ENCODE measurements around the gene UNC50.

The UNC50 gene

DNA sequence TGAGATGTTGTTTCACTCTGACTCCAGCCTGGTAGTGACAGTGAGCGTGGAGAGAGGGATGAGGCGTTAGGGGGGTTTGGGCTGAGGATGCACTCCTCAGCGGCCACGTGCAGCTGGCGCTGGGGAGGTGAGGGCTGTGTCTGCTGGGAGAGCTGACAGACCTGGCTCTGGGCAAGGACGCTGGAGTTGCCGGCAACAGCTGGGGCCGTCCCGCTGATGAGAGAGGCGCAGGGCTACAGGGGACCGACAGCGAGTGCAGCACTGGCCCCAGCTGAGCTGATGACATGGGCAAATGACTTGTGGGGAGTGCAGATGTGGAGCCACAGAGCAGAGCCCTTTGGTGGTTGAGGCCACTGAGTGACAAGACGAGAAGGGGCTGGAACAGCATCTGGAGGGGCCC, 38.5 kb upstream of the UNC50 start:
- Histone ChIP-seq H3K9me3 (ENCODE audit: insufficient read depth, low read length, severe bottlenecking) (no peaks in the 10 kb centered on the region), H3K36me3 (ENCODE audit: insufficient read depth, low read length) (peaks cover 91% of the 10 kb centered on the region), H3K4me3 (ENCODE audit: low read depth in 1 of 2, low read length in 2 of 2) (no peak overlapping the region), H3K4me1 (ENCODE audit: insufficient read depth, low read length) (peaks cover 10% of the 10 kb centered on the region), H3K79me2 (ENCODE audit: insufficient read depth, low read length) (no peaks in the 10 kb centered on the region), H3K27ac (ENCODE audit: low read length) (no peak overlapping the region), H4K20me1 (ENCODE audit: insufficient read depth, low read length) (no peaks in the 10 kb centered on the region), H3K9ac (ENCODE audit: low read depth, low read length) (no peak overlapping the region), H2AFZ (ENCODE audit: low read depth, low read length) (no peak overlapping the region), H3K27me3 (ENCODE audit: insufficient read depth, low read length, poor library complexity) (no peaks in the 10 kb centered on the region), H3K4me2 (ENCODE audit: insufficient read depth, low read length) (no peak overlapping the region)
- DNase-seq (no peak), ATAC-seq (ENCODE audit: insufficient read depth, low read depth) (no peak)
- no peak for TF ChIP-seq EZH2 (IDR thresholded peaks at IDR 0.05; ENCODE audit: borderline replicate concordance, low read depth, low read length, severe bottlenecking)
- TF ChIP-seq, protein P1, sequence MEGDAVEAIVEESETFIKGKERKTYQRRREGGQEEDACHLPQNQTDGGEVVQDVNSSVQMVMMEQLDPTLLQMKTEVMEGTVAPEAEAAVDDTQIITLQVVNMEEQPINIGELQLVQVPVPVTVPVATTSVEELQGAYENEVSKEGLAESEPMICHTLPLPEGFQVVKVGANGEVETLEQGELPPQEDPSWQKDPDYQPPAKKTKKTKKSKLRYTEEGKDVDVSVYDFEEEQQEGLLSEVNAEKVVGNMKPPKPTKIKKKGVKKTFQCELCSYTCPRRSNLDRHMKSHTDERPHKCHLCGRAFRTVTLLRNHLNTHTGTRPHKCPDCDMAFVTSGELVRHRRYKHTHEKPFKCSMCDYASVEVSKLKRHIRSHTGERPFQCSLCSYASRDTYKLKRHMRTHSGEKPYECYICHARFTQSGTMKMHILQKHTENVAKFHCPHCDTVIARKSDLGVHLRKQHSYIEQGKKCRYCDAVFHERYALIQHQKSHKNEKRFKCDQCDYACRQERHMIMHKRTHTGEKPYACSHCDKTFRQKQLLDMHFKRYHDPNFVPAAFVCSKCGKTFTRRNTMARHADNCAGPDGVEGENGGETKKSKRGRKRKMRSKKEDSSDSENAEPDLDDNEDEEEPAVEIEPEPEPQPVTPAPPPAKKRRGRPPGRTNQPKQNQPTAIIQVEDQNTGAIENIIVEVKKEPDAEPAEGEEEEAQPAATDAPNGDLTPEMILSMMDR (IDR thresholded peaks at IDR 0.05; ENCODE audit: borderline replicate concordance, extremely low read depth, low read length, poor library complexity, severe bottlenecking): no peak

GRCh38 chr2:98570356-98570755, 38.0 kb upstream of the UNC50 start:
- no peaks in the 10 kb centered on the region for H4K20me1 ChIP-seq (ENCODE audit: insufficient read depth, low read length)
- H2AFZ ChIP-seq (ENCODE audit: low read depth, low read length): no peak overlapping the region
- H3K36me3 ChIP-seq (ENCODE audit: insufficient read depth, low read length): peaks cover 87% of the 10 kb centered on the region
- TF ChIP-seq, protein P1 (IDR thresholded peaks at IDR 0.05; ENCODE audit: borderline replicate concordance, extremely low read depth, low read length, poor library complexity, severe bottlenecking): no peak
- TF ChIP-seq EZH2 (IDR thresholded peaks at IDR 0.05; ENCODE audit: borderline replicate concordance, low read depth, low read length, severe bottlenecking): no peak
- H3K4me2 ChIP-seq (ENCODE audit: insufficient read depth, low read length): no peak overlapping the region
- no peaks in the 10 kb centered on the region for H3K9me3 ChIP-seq (ENCODE audit: insufficient read depth, low read length, severe bottlenecking)
- no peaks in the 10 kb centered on the region for H3K27me3 ChIP-seq (ENCODE audit: insufficient read depth, low read length, poor library complexity)
- no peak overlapping the region for H3K9ac ChIP-seq (ENCODE audit: low read depth, low read length)
- peaks cover 5% of the 10 kb centered on the region; the same call in 1 of the 2 replicates for H3K4me1 ChIP-seq (ENCODE audit: insufficient read depth, low read length)
- no peak for ATAC-seq (ENCODE audit: insufficient read depth, low read depth)
- no peak overlapping the region for H3K4me3 ChIP-seq (ENCODE audit: low read depth in 1 of 2, low read length in 2 of 2)
- H3K27ac ChIP-seq (ENCODE audit: low read length): no peak overlapping the region
- no peaks in the 10 kb centered on the region for H3K79me2 ChIP-seq (ENCODE audit: insufficient read depth, low read length)
- DNase-seq: no peak

- no peak overlapping the region for H2AFZ ChIP-seq (ENCODE audit: low read depth, low read length)
- ATAC-seq (ENCODE audit: insufficient read depth, low read depth) (no peak), DNase-seq (no peak)
- no peak overlapping the region for H3K9ac ChIP-seq (ENCODE audit: low read depth, low read length)
- H3K4me3 ChIP-seq (ENCODE audit: low read depth in 1 of 2, low read length in 2 of 2): no peak overlapping the region
- H3K4me2 ChIP-seq (ENCODE audit: insufficient read depth, low read length): no peak overlapping the region
- H4K20me1 ChIP-seq (ENCODE audit: insufficient read depth, low read length): no peaks in the 10 kb centered on the region
- no peaks in the 10 kb centered on the region for H3K27me3 ChIP-seq (ENCODE audit: insufficient read depth, low read length, poor library complexity)
- TF ChIP-seq, protein P1 (IDR thresholded peaks at IDR 0.05; ENCODE audit: borderline replicate concordance, extremely low read depth, low read length, poor library complexity, severe bottlenecking): no peak
- TF ChIP-seq EZH2 (IDR thresholded peaks at IDR 0.05; ENCODE audit: borderline replicate concordance, low read depth, low read length, severe bottlenecking): no peak
- no peaks in the 10 kb centered on the region for H3K9me3 ChIP-seq (ENCODE audit: insufficient read depth, low read length, severe bottlenecking)
- H3K36me3 ChIP-seq (ENCODE audit: insufficient read depth, low read length): peaks cover 79% of the 10 kb centered on the region
- no peaks in the 10 kb centered on the region for H3K79me2 ChIP-seq (ENCODE audit: insufficient read depth, low read length)
- H3K27ac ChIP-seq (ENCODE audit: low read length): no peak overlapping the region
- H3K4me1 ChIP-seq (ENCODE audit: insufficient read depth, low read length): no peaks in the 10 kb centered on the region
These were observed 37.2 kb upstream of the UNC50 start for GRCh38 chr2:98571121-98571701.
